ENCODE data around the gene EHD4. TPM values are rescaled to one million over a fixed set of nuclear protein-coding genes. Genes with fewer than 3 reads are reported as not detected.

The EHD4 gene
- total RNA-seq, 1 experiment from 2014 or later: 20.2 TPM

DNA sequence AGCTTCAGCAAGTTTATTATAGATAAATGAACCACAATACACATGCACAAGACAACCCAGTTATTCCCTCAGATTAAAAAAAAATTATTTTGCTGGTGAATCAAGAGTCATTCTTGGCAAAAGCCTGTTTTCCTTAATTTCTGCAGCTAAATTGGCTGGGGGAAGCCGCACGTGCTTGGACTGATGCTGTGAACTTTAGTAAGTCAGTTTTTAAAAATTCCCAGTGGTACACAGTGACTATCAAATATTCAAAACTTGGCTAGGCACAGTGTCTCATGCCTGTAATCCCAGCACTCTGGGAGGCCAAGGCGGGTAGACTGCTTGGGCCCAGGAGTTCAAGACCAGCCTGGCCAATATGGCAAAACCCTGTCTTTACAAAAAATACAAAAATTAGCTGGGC lies 23.9 kb downstream of the EHD4 start:
- Mint-ChIP-seq H3K27me3 (ENCODE audit: unreplicated experiment) (no peaks in the 10 kb centered on the region), H3K36me3 (ENCODE audit: insufficient read depth, unreplicated experiment) (peaks cover 10% of the 10 kb centered on the region), H3K4me1 (ENCODE audit: low read depth, unreplicated experiment) (peaks cover 15% of the 10 kb centered on the region), H3K4me3 (ENCODE audit: low read depth, unreplicated experiment) (no peak overlapping the region), H3K9me3 (ENCODE audit: low read depth, unreplicated experiment) (no peaks in the 10 kb centered on the region), H3K27ac (ENCODE audit: unreplicated experiment) (no peak overlapping the region)
- TF ChIP-seq, protein P1, sequence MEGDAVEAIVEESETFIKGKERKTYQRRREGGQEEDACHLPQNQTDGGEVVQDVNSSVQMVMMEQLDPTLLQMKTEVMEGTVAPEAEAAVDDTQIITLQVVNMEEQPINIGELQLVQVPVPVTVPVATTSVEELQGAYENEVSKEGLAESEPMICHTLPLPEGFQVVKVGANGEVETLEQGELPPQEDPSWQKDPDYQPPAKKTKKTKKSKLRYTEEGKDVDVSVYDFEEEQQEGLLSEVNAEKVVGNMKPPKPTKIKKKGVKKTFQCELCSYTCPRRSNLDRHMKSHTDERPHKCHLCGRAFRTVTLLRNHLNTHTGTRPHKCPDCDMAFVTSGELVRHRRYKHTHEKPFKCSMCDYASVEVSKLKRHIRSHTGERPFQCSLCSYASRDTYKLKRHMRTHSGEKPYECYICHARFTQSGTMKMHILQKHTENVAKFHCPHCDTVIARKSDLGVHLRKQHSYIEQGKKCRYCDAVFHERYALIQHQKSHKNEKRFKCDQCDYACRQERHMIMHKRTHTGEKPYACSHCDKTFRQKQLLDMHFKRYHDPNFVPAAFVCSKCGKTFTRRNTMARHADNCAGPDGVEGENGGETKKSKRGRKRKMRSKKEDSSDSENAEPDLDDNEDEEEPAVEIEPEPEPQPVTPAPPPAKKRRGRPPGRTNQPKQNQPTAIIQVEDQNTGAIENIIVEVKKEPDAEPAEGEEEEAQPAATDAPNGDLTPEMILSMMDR (IDR thresholded peaks at IDR 0.05; ENCODE audit: unreplicated experiment): no peak
- no peak for DNase-seq
- CTCF ChIA-PET: no interaction called here
- intact Hi-C loops (cut with micrococcal nuclease; ENCODE audit: unreplicated experiment): no loop called here
- no TSS peak for BruUV-seq (replicated peaks)

DNA sequence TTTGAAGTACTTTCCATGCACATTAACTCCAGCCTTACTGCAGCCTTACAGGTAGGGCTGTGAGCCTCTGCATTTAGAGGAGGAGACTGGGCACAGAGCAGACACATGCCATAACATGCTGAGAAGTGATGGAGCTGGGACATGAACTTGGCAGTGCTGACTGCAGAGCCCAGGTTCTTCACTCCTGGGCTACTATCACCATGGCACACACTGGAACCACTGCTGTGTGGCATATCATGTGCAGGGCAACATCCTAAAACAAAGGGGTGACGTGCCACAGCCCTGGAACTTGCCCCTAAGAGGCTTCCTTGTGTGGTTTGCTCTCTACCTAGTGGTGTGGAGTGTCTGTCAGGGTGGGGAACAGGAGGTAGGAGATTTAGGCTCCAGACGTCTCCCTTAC lies 25.4 kb downstream of the EHD4 start:
- CTCF ChIA-PET: interaction anchor here (0.6 kb wide), 1 partner anchor 368 kb away, joined by 4 read pairs; no protein-coding TSS in a partner anchor
- TF ChIP-seq, protein P1 (IDR thresholded peaks at IDR 0.05; ENCODE audit: unreplicated experiment): no peak
- H3K4me1 Mint-ChIP-seq (ENCODE audit: low read depth, unreplicated experiment): peaks cover 15% of the 10 kb centered on the region

DNA sequence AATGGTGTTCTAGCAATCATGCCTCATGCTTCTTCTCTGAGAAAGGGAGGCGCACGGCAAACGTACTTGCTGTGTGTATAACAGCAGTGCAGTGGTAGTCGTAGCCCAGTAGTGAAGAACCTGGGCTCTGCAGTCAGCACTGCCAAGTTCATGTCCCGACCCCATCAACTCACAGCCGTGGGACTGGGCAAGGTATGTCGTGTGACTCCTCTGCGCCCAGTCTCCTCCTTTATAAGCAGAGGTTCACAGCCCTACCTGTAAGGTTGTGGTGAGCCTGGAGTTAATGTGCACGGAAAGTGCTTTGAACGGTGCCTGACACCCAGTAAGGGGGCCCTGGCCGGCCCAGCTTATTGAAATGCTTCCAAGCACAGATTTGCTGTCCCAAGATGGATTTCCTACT lies 26.6 kb downstream of the EHD4 start:
- peaks cover 18% of the 10 kb centered on the region for H3K4me1 Mint-ChIP-seq (ENCODE audit: low read depth, unreplicated experiment)
- peaks cover 9% of the 10 kb centered on the region for H3K36me3 Mint-ChIP-seq (ENCODE audit: insufficient read depth, unreplicated experiment)
- intact Hi-C loops (cut with micrococcal nuclease; ENCODE audit: unreplicated experiment): no loop called here
- no peaks in the 10 kb centered on the region for H3K27me3 Mint-ChIP-seq (ENCODE audit: unreplicated experiment)
- CTCF ChIA-PET: no interaction called here
- no TSS peak for BruUV-seq (replicated peaks)
- H3K27ac Mint-ChIP-seq (ENCODE audit: unreplicated experiment): no peak overlapping the region
- H3K4me3 Mint-ChIP-seq (ENCODE audit: low read depth, unreplicated experiment): no peak overlapping the region
- DNase-seq: no peak
- TF ChIP-seq, protein P1 (IDR thresholded peaks at IDR 0.05; ENCODE audit: unreplicated experiment): no peak
- no peaks in the 10 kb centered on the region for H3K9me3 Mint-ChIP-seq (ENCODE audit: low read depth, unreplicated experiment)

More for the DNA sequence above, 25.4 kb downstream of the EHD4 start:
- intact Hi-C loops (cut with micrococcal nuclease; ENCODE audit: unreplicated experiment): no loop called here
- no peak for DNase-seq
- Mint-ChIP-seq H3K27ac (ENCODE audit: unreplicated experiment) (no peak overlapping the region), H3K36me3 (ENCODE audit: insufficient read depth, unreplicated experiment) (peaks cover 12% of the 10 kb centered on the region), H3K9me3 (ENCODE audit: low read depth, unreplicated experiment) (no peaks in the 10 kb centered on the region), H3K27me3 (ENCODE audit: unreplicated experiment) (no peaks in the 10 kb centered on the region), H3K4me3 (ENCODE audit: low read depth, unreplicated experiment) (no peak overlapping the region)
- BruUV-seq (replicated peaks): no TSS peak

DNA sequence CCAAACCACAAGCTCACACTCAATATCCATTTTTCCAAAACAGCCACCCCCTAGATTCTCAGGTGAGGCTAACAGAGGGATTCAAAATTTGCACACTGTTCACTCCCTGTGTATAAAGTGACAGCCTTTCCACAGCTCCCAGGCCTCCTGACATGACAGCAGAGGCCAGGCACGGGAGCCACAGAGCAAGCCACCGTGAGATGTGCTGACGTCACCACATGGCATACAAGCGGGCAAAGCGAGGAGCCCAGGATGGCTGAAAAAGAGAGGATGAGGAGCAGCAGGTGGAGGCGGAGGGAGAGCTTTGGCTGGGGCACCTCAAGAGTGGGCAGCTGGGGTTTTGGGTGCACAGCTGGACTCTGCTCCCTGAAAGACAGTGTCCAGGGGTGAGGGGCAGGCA lies 27.1 kb downstream of the EHD4 start:
- no TSS peak for BruUV-seq (replicated peaks)
- peaks cover 23% of the 10 kb centered on the region for H3K4me1 Mint-ChIP-seq (ENCODE audit: low read depth, unreplicated experiment)
- H3K27me3 Mint-ChIP-seq (ENCODE audit: unreplicated experiment): no peaks in the 10 kb centered on the region
- no peak overlapping the region for H3K27ac Mint-ChIP-seq (ENCODE audit: unreplicated experiment)
- no peak for DNase-seq
- intact Hi-C loops (cut with micrococcal nuclease; ENCODE audit: unreplicated experiment): no loop called here
- TF ChIP-seq, protein P1 (IDR thresholded peaks at IDR 0.05; ENCODE audit: unreplicated experiment): no peak
- no peaks in the 10 kb centered on the region for H3K9me3 Mint-ChIP-seq (ENCODE audit: low read depth, unreplicated experiment)
- H3K4me3 Mint-ChIP-seq (ENCODE audit: low read depth, unreplicated experiment): no peak overlapping the region
- CTCF ChIA-PET: interaction anchor here (0.6 kb wide), 1 partner anchor 112 kb away, joined by 9 read pairs; no protein-coding TSS in a partner anchor
- peaks cover 14% of the 10 kb centered on the region for H3K36me3 Mint-ChIP-seq (ENCODE audit: insufficient read depth, unreplicated experiment)

Data from Calu3 (cell line).